Urinary bladder (tissue), 4 donors: Measurements from ENCODE around the gene CEMIP. TPM values are rescaled to one million over a fixed set of nuclear protein-coding genes. Genes with fewer than 3 reads are reported as not detected.
A peak's percentile ranks its signal among the peaks of the same experiment; 100 is the strongest.

Experiments
- DNase-seq: peaks from one replicate; pipeline ENCODE4 v3.0.0-alpha.2; 2015; ENCODE audit errors: extremely low spot score
- H3K27ac ChIP-seq: one replicate; pipeline ENCODE4 v1.5.1; 2013; ENCODE audit warnings: low read depth, mild to moderate bottlenecking, moderate library complexity
- H3K36me3 ChIP-seq: one replicate; pipeline ENCODE4 v1.6.1; 2013; ENCODE audit warnings: mild to moderate bottlenecking, moderate library complexity; ENCODE audit not compliant: insufficient read depth
- H3K4me1 ChIP-seq: one replicate; pipeline ENCODE4 v1.6.1; 2013; ENCODE audit warnings: mild to moderate bottlenecking, moderate library complexity; ENCODE audit not compliant: insufficient read depth
- H3K4me3 ChIP-seq: one replicate; pipeline ENCODE4 v1.5.1; 2013; ENCODE audit warnings: low read depth, low read length
- WGBS: extraction: QIAGEN DNeasy Blood & Tissue Kit; methylation state at CpG from one replicate; pipeline ENCODE4 v1.1.7; 2013; 5-methylcytosine and 5-hydroxymethylcytosine counted together
- polyA plus RNA-seq: library from polyadenylated mRNA; stranded (reverse); fragments of 200-250 nt; gene quantifications from one replicate; pipeline ENCODE4 v1.2.3, GENCODE V29; 2013
- small RNA-seq: library from RNA; depleted of rRNA; stranded (forward); fragments of <200 nt; gene quantifications from one replicate; pipeline ENCODE3, GENCODE V24; 2014
- total RNA-seq: library from RNA; depleted of rRNA; stranded (reverse); fragments of >200 nt; gene quantifications from one replicate; pipeline ENCODE4 v1.2.3, GENCODE V29; 2014
- donor health status: healthy with polysubstance abuse.
- donor health status: healthy.

Gene CEMIP
- total and polyA plus RNA-seq, 2 donors: 0.25 to 1.3 TPM

DNA sequence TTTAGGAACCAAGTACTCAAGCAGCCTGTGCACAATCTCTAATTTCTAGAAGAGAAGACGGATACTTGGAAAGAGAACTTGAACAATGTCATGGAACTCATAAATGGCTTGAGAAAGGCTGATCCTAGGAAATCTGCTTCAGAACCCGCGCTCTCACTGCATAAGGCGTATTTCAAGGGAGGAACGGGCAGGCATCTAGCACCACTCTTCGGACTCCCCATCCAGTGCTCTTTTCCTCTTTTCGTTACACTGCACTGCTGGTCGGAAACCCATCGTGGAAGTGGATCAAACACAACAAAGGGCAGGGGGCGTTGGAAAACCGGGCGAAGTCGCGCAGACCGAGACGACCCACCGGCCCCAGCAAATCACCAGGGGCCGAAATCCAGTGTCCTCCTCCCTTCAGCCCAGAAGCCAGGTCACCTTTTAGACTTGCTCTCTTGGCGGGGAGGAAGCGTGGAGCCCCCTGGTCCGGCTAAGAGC, 221.0 kb downstream of the CEMIP start:
- Histone ChIP-seq H3K36me3 (no peaks in the 10 kb centered on the region), H3K4me1 (peaks cover 2% of the 10 kb centered on the region), H3K27ac (peak overlapping the region; percentile 97), H3K4me3 (peak overlapping the region; percentile 99)
- DNase-seq: no peak
- WGBS: 4% methylated on average over 21 of the region's 21 CpGs

DNA sequence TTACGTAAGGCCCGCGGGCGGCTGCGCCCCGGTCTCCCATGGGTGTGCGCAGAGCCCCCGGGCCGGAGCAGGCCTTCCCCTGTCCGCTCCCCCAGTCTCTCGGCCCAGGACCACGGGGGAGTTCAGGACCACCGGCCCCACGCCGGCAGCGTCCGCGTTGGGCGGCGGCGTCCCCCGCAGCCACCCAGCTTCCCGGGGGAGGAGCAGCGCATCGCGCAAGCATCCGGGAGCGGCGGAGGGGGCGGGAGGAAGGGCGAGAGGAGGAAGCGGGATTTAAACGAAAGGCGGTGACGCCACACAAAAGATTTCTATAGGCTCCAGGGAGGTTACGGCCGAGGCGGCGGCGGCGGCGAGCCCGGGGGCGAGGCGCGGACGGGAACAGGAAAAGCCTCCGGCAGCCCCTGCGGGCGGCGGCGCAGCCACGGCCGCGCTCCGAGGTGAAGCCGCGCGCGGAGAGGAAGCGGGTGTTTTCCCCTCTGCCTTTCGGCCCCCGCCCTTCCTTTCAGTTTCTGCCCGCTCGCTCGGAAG, 221.5 kb downstream of the CEMIP start, which contains the start of gene TLNRD1:
Gene TLNRD1 (plus strand): TSS at position 300 of the 528 bp plus-strand sequence. CDS start 1,349 bp downstream, outside the sequence.
- peaks cover 2% of the 10 kb centered on the region for H3K4me1 ChIP-seq
- H3K4me3 ChIP-seq: peak within 1 kb of the TSS; percentile 99
- H3K36me3 ChIP-seq: no peaks in the 10 kb centered on the region
- under 1% methylated on average over 66 of the region's 66 CpGs for WGBS
- peak within 1 kb of the TSS; percentile 97 for H3K27ac ChIP-seq
- DNase-seq: peak; percentile 83

Small RNA genes lying within 50 kb of the gene (small RNA-seq; reads per million reads assigned to genes)
- gene MIR4514 (not detected), gene MIR549A (not detected)

Other genes starting within 250 kb of the CEMIP start
- 14.3 TPM for gene ABHD17C, start 84.1 kb upstream of the CEMIP start, total RNA-seq
- gene ABHD17C, start 84.1 kb upstream of the CEMIP start, polyA plus RNA-seq: 9.0 TPM
- gene MESD, start 210.4 kb downstream of the CEMIP start, total RNA-seq: 24.8 TPM
- 17.7 TPM for gene MESD, start 210.4 kb downstream of the CEMIP start, polyA plus RNA-seq
- gene TLNRD1, start 221.6 kb downstream of the CEMIP start, total RNA-seq: 3.8 TPM
- 14.0 TPM for gene TLNRD1, start 221.6 kb downstream of the CEMIP start, polyA plus RNA-seq